Germinal center (tissue), 1 donor: ENCODE measurements around the gene ARF3.

Source experiments
- DNase-seq: peaks from one replicate; pipeline ENCODE4 v3.0.0; 2012; ENCODE audit warnings: mixed read lengths, low spot score

The ARF3 gene

DNA sequence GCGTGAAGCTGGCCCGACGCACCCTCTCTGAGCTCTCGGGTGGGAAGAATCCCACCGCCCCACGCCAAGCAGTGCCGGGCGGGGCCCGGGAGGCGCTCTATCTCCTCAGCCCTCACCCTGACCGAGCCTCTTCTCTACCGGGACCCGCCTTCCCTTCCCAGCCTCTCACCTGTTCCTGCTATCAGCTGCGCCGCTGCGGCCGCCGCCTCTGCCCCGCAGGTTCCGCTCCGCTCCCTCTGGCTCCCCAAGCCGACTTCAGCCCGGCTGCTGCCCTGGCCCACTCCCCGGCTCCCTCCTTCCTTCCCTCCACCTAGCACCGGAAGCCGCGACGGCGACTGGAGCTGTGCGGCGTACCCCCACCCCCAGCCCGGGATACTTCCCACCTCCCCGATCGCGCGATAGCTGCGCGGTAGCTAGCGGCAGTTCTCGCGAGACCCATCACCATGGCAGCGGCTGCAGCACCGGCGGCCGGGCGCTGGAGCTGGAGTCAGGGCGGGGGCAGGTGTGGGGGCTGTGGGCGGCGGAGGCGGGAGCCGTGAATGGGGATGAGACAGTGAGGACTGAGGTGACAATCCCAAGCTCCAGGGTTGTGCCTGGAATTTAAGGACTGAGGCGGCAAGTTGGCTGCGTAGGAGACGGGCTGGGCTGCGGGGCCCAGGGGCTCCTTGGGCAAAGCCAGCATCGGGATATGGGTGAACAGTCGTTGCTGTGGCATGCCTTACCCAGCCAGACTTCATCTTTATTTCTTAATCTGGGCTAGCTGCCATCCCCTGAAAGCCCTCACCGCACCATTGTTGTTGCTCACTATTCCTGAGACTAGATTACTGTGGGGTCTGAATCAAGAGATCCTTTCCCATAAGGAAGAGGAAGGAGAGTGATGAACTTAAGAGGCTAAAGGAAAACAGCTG, at the start of gene ARF3:
Gene ARF3 (minus strand): TSS at position 347 of the 908 bp plus-strand sequence. CDS start 16,392 bp downstream, outside the sequence.
- peak; percentile 93 for DNase-seq

DNA sequence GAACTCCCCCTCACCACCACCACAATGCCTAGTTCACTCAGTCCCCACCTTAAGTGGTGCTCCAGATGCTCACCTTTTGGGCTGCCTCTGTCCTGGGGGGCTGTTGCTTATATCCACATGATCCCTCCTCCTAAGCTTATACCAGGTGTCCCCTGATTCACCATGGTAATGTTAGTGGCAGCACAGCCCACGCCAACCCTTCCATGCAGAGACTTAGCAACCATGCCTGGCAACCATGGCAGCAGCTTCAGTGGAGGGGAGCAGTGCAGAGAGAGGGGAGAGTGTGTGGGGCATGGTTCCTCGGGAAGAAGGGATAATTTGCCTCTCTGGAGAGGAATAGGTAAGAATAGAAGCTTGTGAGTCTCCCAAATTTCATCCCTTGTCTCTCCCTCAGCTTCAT, 43.1 kb upstream of the ARF3 start:
- no peak for DNase-seq

DNA sequence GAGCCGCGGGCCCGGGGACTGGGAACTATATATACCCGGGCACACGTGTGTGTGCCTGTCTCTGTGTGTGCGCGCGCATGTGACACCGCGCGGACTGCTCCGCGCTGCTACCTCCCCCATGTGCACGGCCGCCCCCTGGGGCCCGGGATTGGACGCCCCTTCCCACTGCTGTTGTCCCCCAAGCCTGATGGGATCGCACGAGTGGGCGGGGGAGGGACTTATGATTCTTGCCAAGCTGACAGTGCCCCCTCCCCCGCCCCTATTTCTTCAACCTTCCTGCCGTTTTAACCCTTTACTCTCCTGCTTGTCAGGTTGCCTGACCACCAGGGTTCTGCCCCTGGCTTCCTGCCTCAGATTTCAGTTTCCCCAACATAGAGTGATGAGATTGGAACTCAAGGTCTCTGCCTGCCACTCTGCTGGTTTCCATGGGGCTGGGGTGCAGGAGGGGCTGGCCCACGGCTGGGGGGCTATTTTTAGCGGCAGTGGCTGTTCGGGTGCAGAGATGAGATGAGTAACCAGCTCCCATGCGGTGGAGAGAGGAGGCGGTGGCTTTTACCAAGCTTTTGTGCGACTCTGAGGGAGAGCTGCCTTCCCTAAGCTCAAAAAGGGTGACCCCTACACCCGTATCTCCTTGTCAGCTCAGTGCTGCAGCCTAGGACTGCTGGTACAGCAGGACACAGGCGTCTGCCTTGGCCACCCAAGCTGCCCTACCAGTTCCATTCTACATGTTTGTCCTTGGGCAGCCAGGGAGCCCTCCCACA, 42.3 kb upstream of the ARF3 start, which contains the start of gene DDN:
Gene DDN (minus strand): TSS at position 5 of the 761 bp plus-strand sequence. CDS start 88 bp downstream, outside the sequence.
- peak; percentile 81 for DNase-seq

DNA sequence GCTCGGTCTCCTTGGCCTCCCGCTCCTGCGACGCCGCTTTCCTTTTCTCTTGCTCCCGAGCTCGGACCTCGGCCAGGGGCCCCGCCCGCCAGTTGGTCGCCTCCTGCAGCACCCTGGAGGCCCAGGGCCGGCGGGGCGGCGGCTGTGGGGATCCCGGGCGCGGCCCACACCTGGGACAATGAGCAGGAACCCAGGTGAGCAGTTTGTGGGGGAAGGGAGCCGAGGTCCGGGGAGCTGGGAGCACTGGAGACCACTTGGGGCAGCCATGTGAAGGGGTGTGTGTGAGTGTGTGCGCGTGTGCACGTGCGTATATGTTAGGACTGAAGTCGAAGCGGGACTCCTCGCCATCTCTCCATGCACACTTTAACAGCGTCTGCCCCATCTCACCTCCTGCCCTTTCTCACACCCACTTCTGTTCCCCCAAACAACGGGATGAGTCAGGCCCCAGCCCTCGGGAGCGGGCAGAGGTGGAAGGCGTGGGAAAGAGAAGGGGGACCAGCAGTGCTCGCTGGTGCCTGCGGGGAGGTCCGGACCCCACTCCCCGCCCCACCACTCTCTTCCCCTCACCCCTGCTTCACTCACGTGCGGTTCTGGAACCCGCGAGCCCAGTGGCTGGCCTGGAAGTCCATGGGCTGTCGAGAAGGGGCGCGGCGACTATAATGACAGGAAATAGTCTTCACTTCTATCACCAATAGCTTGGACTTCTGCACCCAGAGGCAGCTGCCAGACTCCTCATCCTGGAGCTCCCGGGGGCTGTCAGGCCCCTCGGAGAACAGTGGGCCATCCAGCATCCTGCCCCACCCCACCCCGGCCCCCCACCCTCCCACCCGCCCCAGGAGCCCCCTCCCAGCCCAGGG, 41.4 kb upstream of the ARF3 start:
- no peak for DNase-seq

DNA sequence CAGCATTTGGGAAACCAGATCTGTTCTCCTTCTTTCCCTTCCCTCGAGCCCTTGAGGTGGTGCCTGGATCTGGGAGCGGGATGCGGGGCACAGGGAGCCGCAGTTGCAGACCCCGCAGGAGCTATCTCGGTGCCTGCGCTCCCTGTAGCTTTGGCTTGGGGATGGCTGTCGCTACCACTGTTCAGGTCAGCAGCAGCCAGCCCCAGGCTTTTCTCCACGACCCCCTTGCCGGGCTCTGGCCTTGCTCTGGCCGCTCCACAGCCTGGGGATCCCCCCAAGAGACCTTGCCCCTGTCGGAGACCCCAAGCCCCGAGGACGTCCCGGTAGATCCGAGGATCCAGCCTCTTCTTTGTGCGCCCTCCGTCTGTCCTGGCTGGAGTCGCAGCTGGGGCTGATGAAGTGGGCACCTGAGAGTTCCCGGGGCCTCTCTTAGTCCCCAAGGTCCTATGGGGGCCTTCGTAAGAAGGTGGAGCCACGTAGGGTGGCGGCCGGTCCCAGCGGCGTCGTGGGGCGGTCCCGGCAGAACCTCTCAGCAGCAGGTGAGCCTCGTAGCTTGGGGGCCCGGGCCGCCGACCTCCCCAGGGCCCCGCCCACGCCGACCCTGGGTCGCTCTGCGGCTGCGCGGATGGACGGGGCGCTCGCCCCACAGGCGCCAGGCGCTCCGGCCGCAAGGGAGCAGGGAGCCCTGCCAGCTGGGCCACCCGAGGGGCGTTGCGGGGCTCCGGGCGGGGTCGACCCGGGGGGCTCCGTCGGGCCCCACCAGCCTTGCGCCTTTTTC, 40.6 kb upstream of the ARF3 start:
- DNase-seq, result peak; percentile 91

DNA sequence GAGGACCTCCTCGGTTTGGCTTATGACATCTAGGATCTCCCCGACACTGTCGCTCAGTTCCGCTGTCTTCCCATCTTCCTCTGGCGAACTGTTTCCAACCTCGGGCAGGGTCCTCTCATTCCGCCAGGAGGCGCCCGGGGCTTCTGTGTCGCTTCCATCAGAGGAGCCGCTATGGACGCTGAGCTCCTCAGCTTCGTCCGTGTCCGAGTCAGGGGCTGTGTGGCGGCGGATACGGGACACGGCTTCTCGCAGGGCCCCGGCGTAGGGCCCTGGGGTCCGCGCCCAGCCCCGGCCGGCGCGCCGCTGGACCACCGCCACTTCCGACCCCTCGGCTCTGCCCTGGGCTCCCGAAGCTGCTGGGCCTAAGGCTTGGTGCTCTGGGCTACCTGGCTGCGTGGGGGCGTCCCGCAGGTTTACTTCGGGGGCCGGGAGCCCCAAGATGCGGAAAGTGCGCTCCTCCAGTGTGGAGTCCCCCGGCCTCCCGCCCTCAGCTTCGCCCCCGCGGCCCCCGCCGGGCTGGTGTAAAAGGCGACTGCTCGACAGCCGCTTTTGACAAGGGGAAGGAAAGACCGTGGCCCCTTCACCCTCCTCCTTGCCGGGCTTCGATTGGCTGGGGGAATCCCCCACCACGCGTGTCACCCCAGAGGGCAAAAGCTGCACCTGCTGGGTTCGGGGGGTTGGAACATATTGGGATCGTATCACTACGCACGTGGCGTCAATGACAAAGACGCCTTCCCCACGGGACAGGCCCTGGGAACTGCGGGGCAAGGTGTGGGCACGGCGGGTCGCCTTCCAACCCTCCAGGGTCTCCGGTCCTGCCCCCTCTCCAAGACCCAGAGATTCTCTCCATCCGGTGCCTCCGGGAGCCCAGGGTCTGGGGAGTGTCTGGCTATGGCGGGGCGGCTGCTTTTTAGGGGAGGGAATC, 39.8 kb upstream of the ARF3 start:
- peak; percentile 77 for DNase-seq

DNA sequence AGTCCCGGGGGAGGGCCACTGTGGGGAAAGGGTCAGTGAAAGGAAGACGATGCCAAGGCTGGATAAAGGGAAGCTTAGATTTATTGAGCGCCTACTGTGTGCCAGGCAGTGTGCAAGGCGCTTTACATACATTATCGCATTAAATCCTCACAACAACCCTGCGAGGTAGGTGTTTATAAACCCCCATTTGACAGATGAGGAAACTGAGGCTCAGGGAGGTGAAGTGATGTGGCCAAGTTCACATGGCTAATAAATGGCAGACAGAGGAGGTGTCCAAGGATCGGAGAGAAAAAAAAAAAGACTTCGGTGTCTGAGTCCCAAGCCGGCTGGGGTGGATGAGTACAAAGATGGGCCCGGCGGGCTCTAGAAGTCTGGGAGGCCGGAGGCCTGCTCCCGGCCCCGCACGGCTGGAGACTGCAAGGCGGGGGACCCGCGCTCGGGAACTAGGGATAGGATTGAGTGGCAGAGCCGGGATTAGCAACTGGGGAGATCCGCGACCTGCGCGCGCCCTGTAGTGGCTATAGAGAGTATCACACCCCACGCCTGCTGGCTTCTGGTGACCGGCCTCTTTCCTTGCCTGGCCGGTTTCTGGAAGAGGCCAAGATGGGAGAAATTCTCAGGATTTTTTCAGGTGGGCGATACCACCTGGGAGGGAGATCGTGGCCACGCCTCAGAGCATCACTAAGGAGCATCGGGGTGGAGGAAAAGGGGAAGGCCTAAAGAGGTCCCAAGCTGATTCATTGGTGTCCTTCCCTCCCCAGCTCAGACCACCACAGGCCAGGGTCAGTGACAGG, 38.0 kb upstream of the ARF3 start:
- DNase-seq, result peak; percentile 86

DNA sequence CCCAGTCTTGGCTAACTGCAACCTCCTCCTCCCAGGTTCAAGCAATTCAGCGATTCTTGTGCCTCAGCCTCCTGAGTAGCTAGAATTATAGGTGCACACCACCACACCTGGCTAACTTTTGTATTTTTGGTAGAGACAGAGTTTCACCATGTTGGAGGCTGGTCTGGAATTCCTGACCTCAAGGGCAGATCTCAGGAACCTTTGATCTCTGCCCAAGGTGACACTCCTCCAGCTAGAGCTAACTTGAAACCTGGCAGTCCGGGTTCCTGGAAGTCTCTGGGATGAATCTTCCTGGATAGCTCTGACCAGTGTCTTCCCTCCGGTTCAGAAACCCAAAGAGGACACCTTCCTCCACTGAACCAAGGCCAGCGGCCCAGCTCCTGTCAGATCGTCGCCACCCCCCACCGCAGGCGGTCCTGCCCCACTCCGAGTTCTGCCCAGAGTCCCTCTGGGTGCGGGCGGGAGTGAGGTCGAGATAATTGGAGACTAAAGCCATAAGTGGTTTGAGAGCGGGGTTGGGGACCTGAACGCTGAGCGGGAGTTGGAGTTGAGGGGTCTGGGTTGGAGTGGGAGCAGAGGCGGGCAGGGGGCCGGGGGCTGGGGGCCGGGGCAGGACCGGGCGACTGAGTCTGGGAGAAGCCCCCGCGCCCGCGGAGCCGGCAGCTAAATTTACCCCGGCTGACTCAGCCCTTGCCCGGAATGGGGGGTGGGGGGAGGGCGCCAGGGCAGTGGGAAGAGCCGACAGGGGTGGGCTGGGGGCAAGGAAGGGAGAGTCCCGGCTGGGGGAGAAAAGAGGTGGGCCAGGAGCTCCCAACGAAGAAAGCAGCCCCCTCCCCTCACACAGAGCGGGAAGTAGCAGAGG, 37.2 kb upstream of the ARF3 start:
- DNase-seq, result no peak

DNA sequence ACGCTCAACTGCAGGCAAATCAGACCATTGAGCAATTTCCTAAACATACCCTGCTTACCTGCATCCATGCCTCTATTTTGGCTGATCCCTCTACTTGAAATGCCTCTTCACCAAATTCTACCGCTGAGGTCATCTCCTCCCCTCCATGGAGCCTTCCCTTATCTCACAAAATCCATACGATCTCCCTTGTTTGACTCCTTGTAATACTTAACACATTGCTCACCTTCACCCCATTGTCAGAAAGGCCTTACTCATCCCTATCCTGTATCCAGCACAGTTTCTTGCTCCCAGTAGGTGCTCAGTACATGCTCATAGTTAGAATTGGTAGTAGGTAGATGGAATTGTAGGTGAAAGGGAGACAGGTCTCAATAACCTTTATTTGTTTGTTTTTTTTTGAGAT, 36.5 kb upstream of the ARF3 start:
- no peak for DNase-seq

DNA sequence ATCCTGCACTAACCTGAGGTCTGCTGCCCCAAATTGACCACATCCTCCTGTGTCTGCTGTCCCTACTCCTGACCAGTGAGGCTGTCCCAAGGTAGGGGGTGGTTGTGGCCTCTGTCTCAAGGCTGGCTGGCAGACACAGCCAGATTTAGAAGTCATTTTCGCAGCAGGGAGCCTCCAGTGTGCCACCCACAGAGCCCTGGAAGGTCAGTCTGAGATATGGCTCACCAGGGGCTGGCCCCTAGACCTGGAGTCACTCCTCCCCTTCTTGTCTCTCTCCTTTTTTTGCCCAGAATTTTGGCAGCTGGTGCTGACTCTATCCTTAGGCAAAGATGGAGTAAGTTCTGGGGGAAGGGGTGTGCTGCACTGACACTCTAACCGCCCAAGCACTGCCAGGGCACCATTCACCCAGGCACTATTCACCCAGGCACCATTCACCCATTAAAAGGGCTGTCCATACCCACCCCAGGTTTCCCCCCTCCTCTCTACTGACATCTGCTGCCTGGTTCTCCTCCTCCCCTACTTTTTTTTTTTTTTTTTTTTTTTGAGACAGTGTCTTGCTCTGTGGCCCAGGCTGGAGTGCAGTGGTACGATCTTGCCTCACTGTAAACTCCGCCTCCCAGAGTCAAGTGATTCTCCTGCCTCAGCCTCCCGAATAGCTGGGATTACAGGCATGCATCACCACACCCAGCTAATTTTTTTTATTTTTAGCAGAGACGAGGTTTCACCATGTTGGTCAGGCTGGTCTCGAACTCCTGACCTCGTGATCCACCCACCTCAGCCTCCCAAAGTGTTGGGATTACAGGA, 34.2 kb upstream of the ARF3 start:
- DNase-seq, result no peak

DNA sequence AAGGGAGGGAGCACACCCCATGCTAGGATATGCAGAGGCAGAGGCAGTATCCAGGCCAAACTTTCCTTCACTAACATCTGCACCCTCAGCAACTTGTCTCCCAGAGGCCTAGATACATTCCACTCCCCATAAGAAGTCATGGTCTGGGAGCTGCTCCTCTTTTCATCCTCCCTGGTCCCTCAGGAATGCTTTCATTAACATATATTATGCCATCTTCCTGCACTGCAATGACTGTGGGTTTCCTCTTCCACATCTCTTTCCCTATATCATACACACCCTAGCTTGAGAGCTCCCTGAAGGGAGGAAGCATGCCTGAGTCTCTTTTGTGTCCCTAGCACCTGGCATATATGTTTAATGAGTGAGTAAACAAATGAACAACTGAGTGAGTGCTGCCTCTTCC, 33.3 kb upstream of the ARF3 start:
- DNase-seq, result no peak

DNA sequence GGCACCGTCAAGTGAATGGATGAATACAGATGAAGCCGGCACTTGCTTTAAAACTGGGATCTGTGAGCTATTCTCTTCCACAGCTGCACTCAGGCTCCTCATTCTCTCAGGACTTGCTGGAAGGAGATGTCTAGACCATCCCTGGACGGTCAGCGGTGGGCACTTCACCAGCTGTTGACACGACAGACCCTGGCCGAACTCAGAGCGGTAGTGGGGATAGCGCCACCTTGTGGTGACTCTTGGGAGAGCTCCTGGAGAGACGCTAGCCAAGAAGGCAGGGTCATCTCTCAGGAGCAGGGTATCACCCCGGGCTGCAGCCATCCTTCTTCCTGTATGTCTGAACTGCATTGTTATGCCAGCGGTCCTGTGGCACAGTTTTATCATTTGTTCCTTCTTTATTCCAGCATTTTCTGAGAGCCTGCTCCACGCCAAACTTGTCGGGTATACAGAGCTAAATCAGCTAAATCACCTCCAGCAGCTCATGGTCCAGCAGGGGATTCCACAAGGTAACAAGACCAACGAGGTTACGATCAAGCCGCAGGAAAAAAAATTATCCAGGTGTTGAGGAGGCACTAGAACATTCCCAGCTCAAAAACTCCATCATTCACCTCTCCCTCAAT, 30.9 kb upstream of the ARF3 start:
- DNase-seq, result peak; percentile 68

DNA sequence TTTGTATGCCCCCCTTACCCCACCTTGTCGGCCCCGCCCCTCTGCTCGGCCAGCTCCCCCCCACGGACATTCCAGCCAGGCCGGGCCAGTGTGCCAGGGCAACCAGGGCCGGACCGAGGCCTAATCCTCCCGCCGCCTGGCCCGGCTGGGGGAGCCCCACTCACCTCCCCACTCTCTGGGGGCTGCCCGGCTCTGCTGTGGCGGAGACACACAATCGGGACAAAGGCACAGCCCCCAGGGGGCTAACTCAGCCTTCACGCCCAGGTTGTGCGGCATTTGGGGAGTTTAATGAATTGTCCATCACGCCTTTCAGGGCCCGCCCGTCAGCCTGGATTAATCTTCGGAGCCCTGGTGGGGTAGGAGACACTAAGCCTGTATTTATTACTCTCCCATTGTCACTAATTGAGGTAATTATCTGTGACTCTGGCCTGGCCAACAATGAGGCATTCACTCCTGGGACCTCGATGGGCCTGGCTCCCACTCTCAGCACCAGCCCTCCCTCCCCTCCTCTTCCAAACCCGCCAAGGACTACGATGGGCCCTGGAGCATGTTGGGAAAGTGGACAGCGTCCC, 29.5 kb upstream of the ARF3 start:
- no peak for DNase-seq

DNA sequence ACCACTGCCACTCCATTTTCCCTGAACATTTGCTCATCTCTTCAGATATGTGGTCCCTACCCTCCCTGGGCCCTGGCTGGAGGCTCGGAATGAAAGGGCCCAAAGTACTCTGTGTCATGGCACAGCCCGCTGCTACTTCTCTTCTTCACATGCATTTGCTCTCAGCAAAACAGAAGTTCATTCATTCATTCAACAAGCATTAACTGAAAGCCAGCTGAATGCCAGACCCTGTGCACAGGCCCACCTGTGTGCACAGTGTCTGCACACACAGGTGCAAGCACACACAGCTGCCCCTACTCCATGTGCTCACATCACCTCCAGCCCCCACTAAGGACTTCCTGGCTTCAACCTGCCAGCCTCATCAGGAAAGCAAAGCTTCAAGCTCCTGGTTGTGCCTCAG, 28.6 kb upstream of the ARF3 start:
- no peak for DNase-seq

DNA sequence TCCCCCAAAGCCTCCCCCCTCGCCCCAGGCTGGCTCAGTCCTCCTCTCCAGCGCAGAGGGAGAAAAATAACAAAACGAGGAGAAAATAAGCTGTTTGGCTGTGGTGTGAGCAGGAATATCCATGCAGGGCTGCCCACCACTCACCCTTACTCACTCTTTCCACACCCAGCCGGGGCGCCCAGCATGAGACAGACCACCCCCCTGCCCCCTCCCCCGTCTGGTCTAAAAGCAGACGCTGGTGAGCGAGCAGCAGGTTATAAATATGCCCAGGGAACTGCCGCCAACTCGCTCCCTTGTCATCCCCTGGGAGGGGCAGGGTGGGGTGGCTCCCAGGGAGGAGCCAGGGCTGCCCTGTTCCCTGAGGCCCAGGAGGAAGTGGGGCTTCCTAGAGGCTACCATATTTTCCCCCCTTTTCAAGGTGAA, 28.2 kb upstream of the ARF3 start:
- no peak for DNase-seq

DNA sequence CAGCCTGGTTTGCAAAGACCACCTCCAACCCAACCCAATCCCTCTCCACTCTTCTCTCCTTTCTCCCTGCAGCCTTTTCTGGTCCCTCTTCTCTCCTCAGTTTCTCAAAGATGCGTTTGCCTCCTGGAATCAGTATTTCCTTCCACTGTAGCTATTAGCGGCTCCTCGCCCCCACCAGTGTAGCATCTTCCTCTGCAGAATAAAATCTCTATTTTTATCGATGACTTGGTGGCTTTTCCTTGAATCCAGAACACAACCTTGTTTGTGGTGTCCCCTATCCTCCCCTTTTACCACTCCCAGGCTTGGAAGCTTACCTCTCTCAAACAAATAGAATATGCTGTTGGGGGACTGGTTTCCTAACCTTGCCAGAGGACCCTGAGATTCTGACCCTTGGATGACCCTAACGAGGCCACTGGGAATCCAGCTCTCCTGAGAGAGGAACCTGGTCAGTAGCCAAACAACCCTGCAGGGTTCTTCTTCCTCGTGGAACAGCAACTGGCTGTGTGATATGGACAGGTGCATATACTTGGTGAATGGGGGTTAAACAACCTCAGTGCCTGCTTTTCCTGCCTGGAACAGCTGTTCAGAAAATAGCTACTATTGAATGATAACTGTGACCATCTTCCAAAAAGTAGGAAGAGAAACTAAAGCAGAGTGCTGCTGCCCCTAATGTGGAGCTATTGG, 25.3 kb upstream of the ARF3 start:
- no peak for DNase-seq
